ENCODE results near the gene UBC.

Gene UBC

DNA sequence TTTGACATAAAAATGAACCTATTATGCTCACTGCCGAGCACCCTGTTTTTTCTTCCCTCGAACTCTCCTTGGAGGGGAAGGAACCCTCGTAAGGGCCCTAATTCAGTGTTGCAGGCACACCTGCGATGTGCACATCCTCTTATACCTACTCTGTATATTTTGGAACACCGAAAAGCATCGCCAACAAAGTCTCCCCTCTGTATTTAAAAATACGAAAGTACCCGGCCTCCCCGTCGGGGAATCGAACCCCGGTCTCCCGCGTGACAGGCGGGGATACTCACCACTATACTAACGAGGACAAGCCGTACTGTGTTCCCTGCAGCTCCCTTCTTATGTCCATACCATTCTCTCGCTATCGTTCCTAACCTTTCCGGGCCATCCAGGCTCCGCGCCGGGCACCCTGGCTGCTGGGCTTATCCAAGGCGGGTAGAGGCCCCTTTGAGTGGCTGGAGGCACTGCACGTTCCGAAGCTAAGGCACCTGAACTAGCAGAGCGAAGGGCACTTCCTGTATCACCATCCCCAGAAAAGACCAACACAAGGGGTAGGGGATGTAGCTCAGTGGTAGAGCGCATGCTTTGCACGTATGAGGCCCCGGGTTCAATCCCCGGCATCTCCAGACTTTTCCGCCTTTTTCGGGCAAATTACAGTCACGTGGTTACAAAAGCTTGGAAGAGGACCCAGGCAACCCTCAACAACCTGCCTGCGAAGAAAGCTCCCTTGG is 25.1 kb upstream of the UBC start:
- Histone ChIP-seq H3K4me3 (ENCODE audit: low read depth, low read length) (peak overlapping the region; percentile 74), H3K23ac (ENCODE audit: low read length) (no peak overlapping the region), H2AFZ (ENCODE audit: insufficient read depth, low read length, poor library complexity) (no peak overlapping the region), H3K4me2 (ENCODE audit: low read length) (peak overlapping the region; percentile 79), H3K27me3 (ENCODE audit: insufficient read depth, low read length) (no peaks in the 10 kb centered on the region), H3K27ac (ENCODE audit: low read depth, low read length) (peak overlapping the region; percentile 93), H3K4ac (ENCODE audit: low read depth, low read length) (peak overlapping the region; percentile 16), H3K9ac (ENCODE audit: low read length) (no peak overlapping the region), H2BK12ac (ENCODE audit: low read length) (peak overlapping the region; percentile 46), H3K79me2 (ENCODE audit: control insufficient read depth, insufficient read depth, low read length, poor library complexity) (no peaks in the 10 kb centered on the region), H3K36me3 (ENCODE audit: control insufficient read depth in 1 of 2, insufficient read depth in 2 of 2, low read length in 2 of 2) (peaks cover 0 to 2% of the 10 kb centered on the region in 2 experiments), H2BK5ac (ENCODE audit: low read depth, low read length, poor library complexity) (peak overlapping the region; percentile 51), H4K8ac (ENCODE audit: low read depth, low read length) (peak overlapping the region; percentile 49), H3K9me3 (ENCODE audit: insufficient read depth, low read depth, low read length) (no peaks in the 10 kb centered on the region), H3K14ac (ENCODE audit: low read length) (peak overlapping the region; percentile 48), H4K91ac (ENCODE audit: low read depth, low read length) (peak overlapping the region; percentile 95), H2BK120ac (ENCODE audit: insufficient read depth, low read length, poor library complexity) (peak overlapping the region; percentile 50), H3K79me1 (ENCODE audit: low read length) (peaks cover 11% of the 10 kb centered on the region), H2AK5ac (ENCODE audit: low read length) (no peak overlapping the region), H3K4me1 (ENCODE audit: control insufficient read depth in 1 of 2, insufficient read depth in 2 of 2, low read length in 2 of 2) (peaks cover 9 to 10% of the 10 kb centered on the region in 2 experiments), H4K12ac (ENCODE audit: low read depth, low read length) (no peak overlapping the region), H3K18ac (ENCODE audit: low read length) (peak overlapping the region; percentile 48)
- peak; percentile 92 to 94 for DNase-seq
- no CpG with 5 or more reads among the region's 35 CpGs for WGBS (ENCODE audit: extremely low coverage, insufficient coverage, insufficient read length)

DNA sequence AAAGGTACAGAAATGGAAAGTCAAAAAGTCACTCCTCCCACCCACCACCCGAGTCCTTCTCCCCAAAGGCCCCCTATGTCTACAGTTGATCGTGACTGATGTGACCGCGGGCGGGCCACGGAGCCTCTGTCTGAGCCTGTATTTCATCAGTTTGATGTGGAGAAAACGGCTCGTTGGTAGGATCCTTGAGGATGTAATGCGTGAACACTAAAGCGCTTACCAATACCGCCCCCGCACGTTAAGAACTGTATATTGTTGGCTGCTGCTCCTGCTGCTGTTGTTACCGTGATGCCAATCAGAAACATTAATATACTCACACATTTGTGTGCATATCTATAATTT is 24.6 kb upstream of the UBC start:
- H3K4me1 ChIP-seq (ENCODE audit: control insufficient read depth in 1 of 2, insufficient read depth in 2 of 2, low read length in 2 of 2) = peaks cover 9 to 10% of the 10 kb centered on the region in 2 experiments
- H3K4me3 ChIP-seq (ENCODE audit: low read depth, low read length) = no peak overlapping the region
- no peak overlapping the region for H3K23ac ChIP-seq (ENCODE audit: low read length)
- no peak overlapping the region for H2BK12ac ChIP-seq (ENCODE audit: low read length)
- peak overlapping the region; percentile 57 for H2BK120ac ChIP-seq (ENCODE audit: insufficient read depth, low read length, poor library complexity)
- H3K27ac ChIP-seq (ENCODE audit: low read depth, low read length) = peak overlapping the region; percentile 93
- peak overlapping the region; percentile 71 for H2BK5ac ChIP-seq (ENCODE audit: low read depth, low read length, poor library complexity)
- peak overlapping the region; percentile 95 for H4K91ac ChIP-seq (ENCODE audit: low read depth, low read length)
- H3K9me3 ChIP-seq (ENCODE audit: insufficient read depth, low read depth, low read length) = no peaks in the 10 kb centered on the region
- peak overlapping the region; percentile 41 for H3K4ac ChIP-seq (ENCODE audit: low read depth, low read length)
- no peaks in the 10 kb centered on the region for H3K27me3 ChIP-seq (ENCODE audit: insufficient read depth, low read length)
- peak; percentile 87 to 92 for DNase-seq
- peak overlapping the region; percentile 8 for H2AFZ ChIP-seq (ENCODE audit: insufficient read depth, low read length, poor library complexity)
- H3K18ac ChIP-seq (ENCODE audit: low read length) = peak overlapping the region; percentile 31
- peak overlapping the region; percentile 31 for H3K14ac ChIP-seq (ENCODE audit: low read length)
- peaks cover 11% of the 10 kb centered on the region for H3K79me1 ChIP-seq (ENCODE audit: low read length)
- no peaks in the 10 kb centered on the region for H3K79me2 ChIP-seq (ENCODE audit: control insufficient read depth, insufficient read depth, low read length, poor library complexity)
- H3K36me3 ChIP-seq (ENCODE audit: control insufficient read depth in 1 of 2, insufficient read depth in 2 of 2, low read length in 2 of 2) = peaks cover 0 to 2% of the 10 kb centered on the region in 2 experiments
- H3K4me2 ChIP-seq (ENCODE audit: low read length) = peak overlapping the region; percentile 79
- peak overlapping the region; percentile 33 for H4K12ac ChIP-seq (ENCODE audit: low read depth, low read length)
- peak overlapping the region; percentile 56 for H4K8ac ChIP-seq (ENCODE audit: low read depth, low read length)
- no peak overlapping the region for H2AK5ac ChIP-seq (ENCODE audit: low read length)
- no CpG with 5 or more reads among the region's 14 CpGs for WGBS (ENCODE audit: extremely low coverage, insufficient coverage, insufficient read length)
- peak overlapping the region; percentile 45 for H3K9ac ChIP-seq (ENCODE audit: low read length)

DNA sequence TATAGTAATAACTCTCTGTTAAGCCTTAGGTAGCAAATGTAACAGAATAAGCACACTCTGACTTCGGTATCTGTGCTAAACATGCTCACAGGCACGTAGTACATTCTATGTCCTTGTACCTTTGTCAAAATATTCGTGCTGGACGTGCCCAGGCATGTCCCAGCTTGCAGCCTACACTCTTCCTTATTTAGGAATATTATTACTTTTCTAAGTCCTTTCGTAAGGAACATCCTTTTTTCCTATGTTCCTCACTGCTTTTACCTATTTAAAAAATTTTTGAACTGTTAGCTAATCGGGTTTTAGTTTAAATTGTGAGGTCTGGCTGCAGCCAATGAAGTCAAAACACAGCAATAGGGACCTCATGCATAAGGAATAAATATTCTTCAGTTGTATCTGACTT is 24.1 kb upstream of the UBC start:
- no peak overlapping the region for H3K14ac ChIP-seq (ENCODE audit: low read length)
- no peak overlapping the region for H2AK5ac ChIP-seq (ENCODE audit: low read length)
- H2AFZ ChIP-seq (ENCODE audit: insufficient read depth, low read length, poor library complexity) = no peak overlapping the region
- peaks cover 11% of the 10 kb centered on the region for H3K79me1 ChIP-seq (ENCODE audit: low read length)
- peaks cover 9 to 10% of the 10 kb centered on the region in 2 experiments for H3K4me1 ChIP-seq (ENCODE audit: control insufficient read depth in 1 of 2, insufficient read depth in 2 of 2, low read length in 2 of 2)
- peak; percentile 61 to 77 for DNase-seq
- peak overlapping the region; percentile 79 for H3K4me2 ChIP-seq (ENCODE audit: low read length)
- no peak overlapping the region for H3K18ac ChIP-seq (ENCODE audit: low read length)
- H4K8ac ChIP-seq (ENCODE audit: low read depth, low read length) = no peak overlapping the region
- H2BK12ac ChIP-seq (ENCODE audit: low read length) = no peak overlapping the region
- H4K91ac ChIP-seq (ENCODE audit: low read depth, low read length) = no peak overlapping the region
- H3K4me3 ChIP-seq (ENCODE audit: low read depth, low read length) = no peak overlapping the region
- no peaks in the 10 kb centered on the region for H3K27me3 ChIP-seq (ENCODE audit: insufficient read depth, low read length)
- H3K23ac ChIP-seq (ENCODE audit: low read length) = no peak overlapping the region
- no CpG with 5 or more reads among the region's 6 CpGs for WGBS (ENCODE audit: extremely low coverage, insufficient coverage, insufficient read length)
- H3K9ac ChIP-seq (ENCODE audit: low read length) = no peak overlapping the region
- no peak overlapping the region for H2BK5ac ChIP-seq (ENCODE audit: low read depth, low read length, poor library complexity)
- H4K12ac ChIP-seq (ENCODE audit: low read depth, low read length) = no peak overlapping the region
- peaks cover 0 to 2% of the 10 kb centered on the region in 2 experiments for H3K36me3 ChIP-seq (ENCODE audit: control insufficient read depth in 1 of 2, insufficient read depth in 2 of 2, low read length in 2 of 2)
- H3K27ac ChIP-seq (ENCODE audit: low read depth, low read length) = peak overlapping the region; percentile 93
- no peaks in the 10 kb centered on the region for H3K79me2 ChIP-seq (ENCODE audit: control insufficient read depth, insufficient read depth, low read length, poor library complexity)
- H3K4ac ChIP-seq (ENCODE audit: low read depth, low read length) = no peak overlapping the region
- H2BK120ac ChIP-seq (ENCODE audit: insufficient read depth, low read length, poor library complexity) = no peak overlapping the region
- H3K9me3 ChIP-seq (ENCODE audit: insufficient read depth, low read depth, low read length) = no peaks in the 10 kb centered on the region

DNA sequence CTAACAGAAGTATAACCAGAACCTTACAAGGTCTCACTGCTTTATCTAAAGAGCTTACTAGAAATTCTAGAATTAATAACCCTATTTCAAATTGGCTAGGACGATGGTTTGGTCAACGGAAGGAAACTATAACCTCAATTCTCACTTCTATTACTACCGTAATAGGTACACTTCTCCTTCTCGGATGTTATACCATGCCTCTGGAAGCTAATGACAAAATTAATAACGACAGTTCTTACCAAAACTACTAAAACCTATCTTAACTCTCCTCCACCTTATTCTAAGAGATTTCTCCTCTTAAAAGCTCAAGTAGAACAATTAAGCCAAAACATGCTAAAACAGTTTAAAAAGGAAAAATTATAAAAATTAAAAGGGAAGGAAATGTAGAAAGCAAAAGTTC is 23.7 kb upstream of the UBC start:
- Histone ChIP-seq H3K9me3 (ENCODE audit: insufficient read depth, low read depth, low read length) (no peaks in the 10 kb centered on the region), H3K27me3 (ENCODE audit: insufficient read depth, low read length) (no peaks in the 10 kb centered on the region), H2BK120ac (ENCODE audit: insufficient read depth, low read length, poor library complexity) (no peak overlapping the region), H3K18ac (ENCODE audit: low read length) (no peak overlapping the region), H3K4ac (ENCODE audit: low read depth, low read length) (no peak overlapping the region), H2BK12ac (ENCODE audit: low read length) (no peak overlapping the region), H4K12ac (ENCODE audit: low read depth, low read length) (no peak overlapping the region), H3K23ac (ENCODE audit: low read length) (no peak overlapping the region), H3K79me2 (ENCODE audit: control insufficient read depth, insufficient read depth, low read length, poor library complexity) (no peaks in the 10 kb centered on the region), H3K14ac (ENCODE audit: low read length) (no peak overlapping the region), H3K79me1 (ENCODE audit: low read length) (peaks cover 11% of the 10 kb centered on the region), H3K4me2 (ENCODE audit: low read length) (no peak overlapping the region), H3K36me3 (ENCODE audit: control insufficient read depth in 1 of 2, insufficient read depth in 2 of 2, low read length in 2 of 2) (no peaks in the 10 kb centered on the region), H3K4me3 (ENCODE audit: low read depth, low read length) (no peak overlapping the region), H4K8ac (ENCODE audit: low read depth, low read length) (no peak overlapping the region), H2BK5ac (ENCODE audit: low read depth, low read length, poor library complexity) (no peak overlapping the region), H4K91ac (ENCODE audit: low read depth, low read length) (no peak overlapping the region), H2AFZ (ENCODE audit: insufficient read depth, low read length, poor library complexity) (no peak overlapping the region), H3K9ac (ENCODE audit: low read length) (no peak overlapping the region), H2AK5ac (ENCODE audit: low read length) (no peak overlapping the region), H3K27ac (ENCODE audit: low read depth, low read length) (peak overlapping the region; percentile 53), H3K4me1 (ENCODE audit: control insufficient read depth in 1 of 2, insufficient read depth in 2 of 2, low read length in 2 of 2) (peaks cover 9 to 10% of the 10 kb centered on the region in 2 experiments)
- DNase-seq = no peak
- WGBS (ENCODE audit: extremely low coverage, insufficient coverage, insufficient read length) = 100% methylated on average over 1 of the region's 5 CpGs

Data from trophoblast cell (in vitro differentiated cells and primary cell).